Measurements from ENCODE around the gene TOB1.

TOB1 gene

GRCh38 chr17:50853015-50853615, 13.0 kb downstream of the TOB1 start:
- Histone ChIP-seq H3K9me2 (replicated peaks; ENCODE audit: insufficient read depth, low read length) (no peaks in the 10 kb centered on the region), H3K27me3 (ENCODE audit: low read length) (no peaks in the 10 kb centered on the region; the same call in 1 of the 2 replicates), H3K4me3 (ENCODE audit: insufficient read depth, low read length, poor library complexity, severe bottlenecking) (no peak overlapping the region), H2AFZ (ENCODE audit: low read depth, low read length, severe bottlenecking) (no peak overlapping the region), H3K9me3 (ENCODE audit: insufficient read depth, low read length) (no peaks in the 10 kb centered on the region), H3F3A (ENCODE audit: insufficient read depth) (no peaks in the 10 kb centered on the region), H3K4me2 (ENCODE audit: low read depth, low read length, poor library complexity, severe bottlenecking) (no peak overlapping the region), H3K27ac (ENCODE audit: low read depth, low read length) (no peak overlapping the region), H4K20me1 (ENCODE audit: low read depth, low read length) (no peaks in the 10 kb centered on the region), H3K36me3 (ENCODE audit: low read length) (no peaks in the 10 kb centered on the region), H3K9ac (ENCODE audit: low read length) (no peak overlapping the region), H3K79me2 (ENCODE audit: insufficient read depth, low read length) (no peaks in the 10 kb centered on the region)
- TF ChIP-seq CTCF (IDR thresholded peaks at IDR 0.05; ENCODE audit: insufficient read depth, low read length, poor library complexity, severe bottlenecking) (no peak), EZH2phosphoT487 (conservative IDR thresholded peaks at IDR 0.05; ENCODE audit: low read length) (no peak)

- Histone ChIP-seq H4K20me1 (ENCODE audit: low read depth, low read length) (no peaks in the 10 kb centered on the region), H3K9ac (ENCODE audit: low read length) (no peak overlapping the region), H3K27me3 (ENCODE audit: low read length) (no peaks in the 10 kb centered on the region; the same call in 1 of the 2 replicates), H3K36me3 (ENCODE audit: low read length) (no peaks in the 10 kb centered on the region), H3K4me2 (ENCODE audit: low read depth, low read length, poor library complexity, severe bottlenecking) (no peak overlapping the region), H3K9me2 (replicated peaks; ENCODE audit: insufficient read depth, low read length) (no peaks in the 10 kb centered on the region), H3K79me2 (ENCODE audit: insufficient read depth, low read length) (no peaks in the 10 kb centered on the region), H3K4me3 (ENCODE audit: insufficient read depth, low read length, poor library complexity, severe bottlenecking) (no peak overlapping the region), H3K27ac (ENCODE audit: low read depth, low read length) (no peak overlapping the region), H3K9me3 (ENCODE audit: insufficient read depth, low read length) (no peaks in the 10 kb centered on the region), H3F3A (ENCODE audit: insufficient read depth) (no peaks in the 10 kb centered on the region), H2AFZ (ENCODE audit: low read depth, low read length, severe bottlenecking) (no peak overlapping the region)
- TF ChIP-seq CTCF (IDR thresholded peaks at IDR 0.05; ENCODE audit: insufficient read depth, low read length, poor library complexity, severe bottlenecking), result no peak
- TF ChIP-seq EZH2phosphoT487 (conservative IDR thresholded peaks at IDR 0.05; ENCODE audit: low read length), result no peak
Observed at GRCh38 chr17:50850640-50851039, 15.5 kb downstream of the TOB1 start.

GRCh38 chr17:50848711-50849110, 17.4 kb downstream of the TOB1 start:
- no peak for TF ChIP-seq EZH2phosphoT487 (conservative IDR thresholded peaks at IDR 0.05; ENCODE audit: low read length)
- no peak for TF ChIP-seq CTCF (IDR thresholded peaks at IDR 0.05; ENCODE audit: insufficient read depth, low read length, poor library complexity, severe bottlenecking)
- no peaks in the 10 kb centered on the region for H3K36me3 ChIP-seq (ENCODE audit: low read length)
- H2AFZ ChIP-seq (ENCODE audit: low read depth, low read length, severe bottlenecking), result no peak overlapping the region
- no peak overlapping the region for H3K9ac ChIP-seq (ENCODE audit: low read length)
- H3K27me3 ChIP-seq (ENCODE audit: low read length), result no peaks in the 10 kb centered on the region; the same call in 1 of the 2 replicates
- no peak overlapping the region for H3K4me2 ChIP-seq (ENCODE audit: low read depth, low read length, poor library complexity, severe bottlenecking)
- no peak overlapping the region for H3K27ac ChIP-seq (ENCODE audit: low read depth, low read length)
- H3K9me3 ChIP-seq (ENCODE audit: insufficient read depth, low read length), result no peaks in the 10 kb centered on the region
- no peaks in the 10 kb centered on the region for H3K79me2 ChIP-seq (ENCODE audit: insufficient read depth, low read length)
- no peaks in the 10 kb centered on the region for H4K20me1 ChIP-seq (ENCODE audit: low read depth, low read length)
- no peak overlapping the region for H3K4me3 ChIP-seq (ENCODE audit: insufficient read depth, low read length, poor library complexity, severe bottlenecking)
- H3K9me2 ChIP-seq (replicated peaks; ENCODE audit: insufficient read depth, low read length), result no peaks in the 10 kb centered on the region
- no peaks in the 10 kb centered on the region for H3F3A ChIP-seq (ENCODE audit: insufficient read depth)

All from SU-DHL-6 (cell line).